ENCODE data around the gene CFAP251. TPM values are rescaled to one million over a fixed set of nuclear protein-coding genes. Genes with fewer than 3 reads are reported as not detected.
"Not testable (repeated sequence)": the region's sequence is repeated elsewhere in the genome, so short reads cannot be mapped to it uniquely, and the experiment has no call there.

CFAP251 gene
- total RNA-seq (ENCODE audit: unreplicated experiment) = 2.8 TPM
- long read RNA-seq, partial matches to known transcripts = 0 of 1 reads
- long read RNA-seq, other reads (novel, unspliced or antisense) = 0 of 1 reads

GRCh38 chr12:121917950-121918678 is at the start of gene CFAP251:
TSS of gene CFAP251 (plus strand) at chr12:121918592. CDS start at chr12:121921306, 2,714 bp downstream.
- H3K27ac Mint-ChIP-seq (ENCODE audit: unreplicated experiment) = peak within 1 kb of the TSS; percentile 34
- peaks cover 21% of the 10 kb centered on the region for H3K4me1 Mint-ChIP-seq (ENCODE audit: low read depth, unreplicated experiment)

GRCh38 chr12:121869229-121869628 is 49.2 kb upstream of the CFAP251 start:
- DNase-seq; H3K4me3 Mint-ChIP-seq (ENCODE audit: unreplicated experiment); H3K27ac Mint-ChIP-seq (ENCODE audit: unreplicated experiment); H3K9me3 Mint-ChIP-seq (ENCODE audit: unreplicated experiment); H3K36me3 Mint-ChIP-seq (ENCODE audit: unreplicated experiment); H3K4me1 Mint-ChIP-seq (ENCODE audit: low read depth, unreplicated experiment); H3K27me3 Mint-ChIP-seq (ENCODE audit: unreplicated experiment): not testable (repeated sequence)

More at GRCh38 chr12:121917950-121918678, at the start of gene CFAP251:
- peak; percentile 75 for TF ChIP-seq CTCF (IDR thresholded peaks at IDR 0.05; ENCODE audit: partially characterized antibody, unreplicated experiment)
- Mint-ChIP-seq H3K4me3 (ENCODE audit: unreplicated experiment) (peak within 1 kb of the TSS; percentile 82), H3K27me3 (ENCODE audit: unreplicated experiment) (peaks cover 11% of the 10 kb centered on the region), H3K9me3 (ENCODE audit: unreplicated experiment) (peaks cover 3% of the 10 kb centered on the region), H3K36me3 (ENCODE audit: unreplicated experiment) (no peaks in the 10 kb centered on the region)
- peak; percentile 98 for DNase-seq

GRCh38 chr12:121871467-121871866 is 46.9 kb upstream of the CFAP251 start:
- no peak for DNase-seq
- Mint-ChIP-seq H3K4me3 (ENCODE audit: unreplicated experiment) (no peak overlapping the region), H3K36me3 (ENCODE audit: unreplicated experiment) (no peaks in the 10 kb centered on the region), H3K27ac (ENCODE audit: unreplicated experiment) (no peak overlapping the region), H3K27me3 (ENCODE audit: unreplicated experiment) (no peaks in the 10 kb centered on the region), H3K4me1 (ENCODE audit: low read depth, unreplicated experiment) (no peaks in the 10 kb centered on the region), H3K9me3 (ENCODE audit: unreplicated experiment) (peaks cover 2% of the 10 kb centered on the region)
- no peak for TF ChIP-seq CTCF (IDR thresholded peaks at IDR 0.05; ENCODE audit: partially characterized antibody, unreplicated experiment)

GRCh38 chr12:121872546-121873215 is 45.7 kb upstream of the CFAP251 start:
- Mint-ChIP-seq H3K36me3 (ENCODE audit: unreplicated experiment) (no peaks in the 10 kb centered on the region), H3K27ac (ENCODE audit: unreplicated experiment) (no peak overlapping the region), H3K9me3 (ENCODE audit: unreplicated experiment) (peaks cover 2% of the 10 kb centered on the region), H3K4me1 (ENCODE audit: low read depth, unreplicated experiment) (no peaks in the 10 kb centered on the region), H3K4me3 (ENCODE audit: unreplicated experiment) (no peak overlapping the region), H3K27me3 (ENCODE audit: unreplicated experiment) (no peaks in the 10 kb centered on the region)
- no peak for DNase-seq
- no peak for TF ChIP-seq CTCF (IDR thresholded peaks at IDR 0.05; ENCODE audit: partially characterized antibody, unreplicated experiment)

GRCh38 chr12:121873216-121873569 is 45.2 kb upstream of the CFAP251 start:
- no peak for DNase-seq
- Mint-ChIP-seq H3K4me3 (ENCODE audit: unreplicated experiment) (no peak overlapping the region), H3K4me1 (ENCODE audit: low read depth, unreplicated experiment) (no peaks in the 10 kb centered on the region), H3K27ac (ENCODE audit: unreplicated experiment) (no peak overlapping the region), H3K27me3 (ENCODE audit: unreplicated experiment) (no peaks in the 10 kb centered on the region), H3K9me3 (ENCODE audit: unreplicated experiment) (peaks cover 2% of the 10 kb centered on the region), H3K36me3 (ENCODE audit: unreplicated experiment) (no peaks in the 10 kb centered on the region)
- TF ChIP-seq CTCF (IDR thresholded peaks at IDR 0.05; ENCODE audit: partially characterized antibody, unreplicated experiment) = no peak
